ENCODE results near the gene BPNT1.
"Not testable (repeated sequence)": the region's sequence is repeated elsewhere in the genome, so short reads cannot be mapped to it uniquely, and the experiment has no call there.

Gene BPNT1

GRCh38 chr1:220084460-220084859, 5.1 kb downstream of the BPNT1 start:
- DNase-seq (ENCODE audit: low read depth in 4 of 4, low spot score in 1 of 4) = no peak

GRCh38 chr1:220077887-220078286, 11.7 kb downstream of the BPNT1 start:
- no peak for DNase-seq (ENCODE audit: low read depth in 4 of 4, low spot score in 1 of 4)

GRCh38 chr1:220076861-220077762, 12.5 kb downstream of the BPNT1 start:
- DNase-seq (ENCODE audit: low read depth in 4 of 4, low spot score in 1 of 4) = no peak

DNA sequence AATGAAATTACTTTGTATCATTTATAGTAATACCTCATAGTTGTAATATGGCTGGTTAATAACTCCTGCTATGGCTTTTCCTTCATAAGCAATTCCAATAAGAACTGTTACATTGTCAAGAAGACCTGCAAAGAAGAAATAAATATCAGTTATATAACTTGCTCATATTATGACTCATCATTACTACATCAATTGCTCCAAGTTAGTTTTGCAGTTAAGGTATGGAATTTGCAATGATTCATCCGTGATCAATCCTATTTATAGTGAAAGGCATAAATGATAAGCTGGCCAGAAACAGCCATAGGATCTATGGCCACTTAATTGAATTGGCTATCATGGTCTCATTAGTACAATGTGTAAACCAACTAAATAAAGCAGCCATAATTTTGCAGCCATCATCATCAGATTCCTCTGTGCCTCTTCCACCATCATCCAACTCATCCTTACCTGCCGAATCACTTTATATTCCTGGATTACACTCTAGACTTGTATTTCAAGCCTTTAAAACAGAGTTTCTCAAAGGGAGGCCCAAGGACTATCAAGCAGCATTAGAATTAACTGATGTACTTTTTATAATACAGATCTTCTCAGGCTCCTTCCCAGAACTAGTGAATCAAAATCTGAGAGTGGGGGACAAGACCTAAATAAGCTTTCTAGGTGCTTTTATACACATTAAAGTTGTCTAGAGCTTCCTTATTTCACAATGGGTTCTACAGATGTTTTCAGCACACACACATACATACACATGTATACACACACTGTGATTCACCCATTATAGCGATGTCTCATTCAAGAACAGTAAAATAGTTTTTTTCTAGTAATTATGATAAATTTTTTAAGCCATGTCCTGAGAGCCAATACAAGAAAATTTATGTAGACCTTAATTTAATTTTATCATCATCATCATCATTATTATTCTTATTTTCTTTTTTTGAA, 22.1 kb downstream of the BPNT1 start:
- no peak for DNase-seq (ENCODE audit: low read depth in 4 of 4, low spot score in 1 of 4)

- no peak for DNase-seq (ENCODE audit: low read depth in 4 of 4, low spot score in 1 of 4)
Observed at GRCh38 chr1:220062629-220063028, 27.0 kb downstream of the BPNT1 start.

DNA sequence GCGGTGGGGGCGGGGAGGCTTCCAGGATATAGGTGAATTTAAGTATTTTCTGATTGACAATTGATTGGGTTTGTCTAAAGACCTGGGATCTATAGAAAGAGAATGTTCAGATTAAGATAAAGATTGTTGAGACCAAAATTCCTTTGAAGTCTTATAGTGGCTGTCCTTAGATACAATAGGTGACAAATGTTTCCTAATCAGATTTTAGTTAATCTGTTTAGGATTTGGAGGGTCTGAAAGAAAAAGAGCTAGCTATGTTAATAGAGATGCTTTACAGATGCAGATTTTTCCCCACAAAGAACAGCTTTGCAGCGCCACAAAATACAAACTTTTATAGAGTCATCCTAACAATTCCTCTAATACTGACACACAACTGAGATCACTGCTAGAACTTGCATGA, 28.7 kb downstream of the BPNT1 start:
- no peak for DNase-seq (ENCODE audit: low read depth in 4 of 4, low spot score in 1 of 4)

- no peak for DNase-seq (ENCODE audit: low read depth in 4 of 4, low spot score in 1 of 4)
Observed at GRCh38 chr1:220056374-220056773, 33.2 kb downstream of the BPNT1 start.

GRCh38 chr1:220046052-220046930, 43.3 kb downstream of the BPNT1 start, which contains the start of gene EPRS1:
TSS of gene EPRS1 (minus strand) at chr1:220046505. CDS start at chr1:220046388, 117 bp downstream.
- DNase-seq (ENCODE audit: low read depth in 4 of 4, low spot score in 1 of 4) = peak; percentile 71 to 88 (median 83)

DNA sequence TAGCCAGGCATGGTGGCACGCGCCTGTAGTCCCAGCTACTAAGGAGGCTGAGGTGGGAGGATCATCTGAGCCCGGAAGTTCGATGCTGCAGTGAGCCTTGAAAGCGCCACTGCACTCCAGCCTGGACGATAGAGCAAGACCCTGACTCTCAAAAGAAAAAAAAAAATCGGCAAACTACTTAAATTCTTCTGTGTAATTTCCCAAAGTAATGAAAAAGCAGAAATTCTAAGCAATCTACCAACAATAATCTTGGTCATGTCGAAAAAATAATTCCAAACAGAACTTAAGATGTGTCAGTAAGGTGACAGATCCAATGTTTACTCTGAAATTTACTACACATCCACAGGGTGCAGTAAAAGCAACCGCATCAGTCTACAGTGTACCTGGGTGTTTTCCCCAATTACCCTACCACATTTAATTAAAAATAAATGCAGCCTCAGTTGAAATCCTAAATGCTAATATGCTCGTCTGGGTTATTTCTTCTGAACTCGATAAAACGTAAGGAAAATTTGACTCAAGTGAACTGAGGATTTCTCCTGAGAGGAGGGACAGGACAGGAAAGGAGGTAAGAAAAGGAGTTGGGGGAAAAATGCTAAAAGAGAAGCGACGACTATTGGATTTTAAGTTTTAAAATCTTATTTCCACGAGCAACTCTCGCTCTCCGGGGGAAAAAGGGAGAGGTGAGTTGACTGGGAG, 44.1 kb downstream of the BPNT1 start:
- no peak for DNase-seq (ENCODE audit: low read depth in 4 of 4, low spot score in 1 of 4)

DNA sequence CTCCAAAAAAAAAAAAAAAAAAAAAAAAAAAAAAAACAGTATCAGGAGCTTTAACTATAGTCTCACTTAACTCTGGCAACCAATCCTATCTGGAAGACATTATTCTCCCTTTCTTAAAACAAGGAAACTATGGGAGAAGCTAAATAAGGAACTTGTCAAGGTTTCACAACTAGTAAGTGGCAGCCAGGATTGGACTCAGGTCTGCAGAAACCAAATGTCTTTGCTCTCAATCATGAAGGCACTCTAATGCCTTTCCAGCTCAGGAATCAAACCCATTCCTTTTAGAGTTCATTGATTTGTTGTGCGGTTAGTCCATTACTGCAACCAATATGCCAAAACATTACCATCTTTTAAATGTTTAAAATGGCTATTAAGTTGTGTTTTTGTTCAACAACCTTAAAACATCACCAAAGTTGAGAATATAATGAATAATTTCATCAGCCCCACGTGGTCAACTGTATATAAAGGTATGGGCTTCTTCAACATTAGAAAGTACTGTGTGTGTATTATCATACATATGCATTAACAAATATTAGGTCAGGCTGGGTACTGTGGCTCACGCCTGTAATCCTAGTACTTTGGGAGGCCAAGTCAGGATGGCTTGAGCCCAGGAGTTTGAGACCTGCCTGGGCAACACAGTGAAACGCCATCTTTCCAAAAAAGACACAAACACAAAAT, 44.8 kb downstream of the BPNT1 start:
- DNase-seq (ENCODE audit: low read depth in 4 of 4, low spot score in 1 of 4) = no peak

DNA sequence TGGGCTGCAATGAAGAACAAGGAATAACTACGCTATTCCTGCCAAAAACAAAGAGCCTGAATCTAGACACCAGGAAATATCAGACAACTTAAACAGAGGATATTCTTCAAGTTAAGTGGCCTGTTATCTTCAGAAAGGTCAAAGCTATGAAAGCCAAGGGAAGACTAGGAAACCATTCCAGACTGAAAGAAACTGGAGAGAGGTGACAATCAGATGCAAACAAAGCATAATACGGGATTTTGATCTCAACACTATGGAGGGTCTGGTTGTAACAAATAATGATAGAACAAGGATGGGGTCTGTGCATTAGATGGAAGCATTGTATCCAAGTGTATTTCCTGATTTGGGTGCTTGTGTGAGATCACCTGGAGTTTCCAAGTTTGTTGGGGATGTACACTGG, 45.9 kb downstream of the BPNT1 start:
- DNase-seq (ENCODE audit: low read depth in 4 of 4, low spot score in 1 of 4) = no peak

DNA sequence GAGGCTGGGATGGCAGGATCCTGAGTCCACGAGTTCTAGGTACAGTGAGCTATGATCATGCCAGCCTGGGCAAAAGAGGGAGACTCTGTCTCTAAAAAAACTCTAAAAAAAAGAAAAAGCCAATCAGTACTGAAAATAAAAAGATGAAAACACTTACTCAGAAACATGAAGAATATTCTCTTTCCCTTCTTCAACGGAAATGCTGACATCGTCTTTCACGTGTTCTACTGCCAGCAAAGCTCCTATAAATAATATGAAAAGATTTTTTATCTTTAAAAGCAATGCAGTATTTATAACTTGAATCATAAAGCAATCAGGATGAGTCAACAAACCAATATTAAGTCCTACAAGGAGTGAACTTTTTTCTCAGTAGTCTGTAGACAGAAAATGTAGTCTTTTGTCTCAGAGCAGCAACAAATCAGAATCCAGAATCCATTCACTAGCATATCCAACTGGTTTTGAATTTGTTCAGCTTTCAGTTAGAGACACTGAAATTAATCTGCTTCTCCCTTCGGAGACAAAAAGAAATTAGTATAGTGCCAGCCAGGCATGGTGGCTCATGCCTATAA, 49.5 kb downstream of the BPNT1 start:
- no peak for DNase-seq (ENCODE audit: low read depth in 4 of 4, low spot score in 1 of 4)

- no peak for DNase-seq (ENCODE audit: low read depth in 4 of 4, low spot score in 1 of 4)
Observed at GRCh38 chr1:220038640-220039039, 50.9 kb downstream of the BPNT1 start.

DNA sequence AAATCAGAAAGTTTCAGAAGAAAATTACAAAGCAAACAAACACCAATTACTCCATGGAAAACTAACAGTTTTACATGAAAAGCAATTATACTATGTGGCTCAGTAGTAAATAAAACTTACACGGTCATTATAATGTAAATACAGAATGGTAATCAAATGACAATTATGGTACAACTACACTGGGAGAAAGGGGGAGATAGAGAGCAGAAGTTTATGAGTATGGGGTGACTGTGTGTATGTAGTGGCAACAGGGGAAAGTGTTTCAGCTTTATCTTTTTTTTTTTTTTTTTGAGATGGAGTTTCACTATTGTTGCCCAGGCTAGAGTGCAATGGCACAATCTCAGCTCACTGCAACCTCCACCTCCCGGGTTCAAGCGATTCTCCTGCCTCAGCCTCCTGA, 51.8 kb downstream of the BPNT1 start:
- not testable (repeated sequence) for DNase-seq (ENCODE audit: low read depth in 4 of 4, low spot score in 1 of 4)

GRCh38 chr1:220032911-220033310, 56.7 kb downstream of the BPNT1 start:
- no peak for DNase-seq (ENCODE audit: low read depth in 4 of 4, low spot score in 1 of 4)

DNA sequence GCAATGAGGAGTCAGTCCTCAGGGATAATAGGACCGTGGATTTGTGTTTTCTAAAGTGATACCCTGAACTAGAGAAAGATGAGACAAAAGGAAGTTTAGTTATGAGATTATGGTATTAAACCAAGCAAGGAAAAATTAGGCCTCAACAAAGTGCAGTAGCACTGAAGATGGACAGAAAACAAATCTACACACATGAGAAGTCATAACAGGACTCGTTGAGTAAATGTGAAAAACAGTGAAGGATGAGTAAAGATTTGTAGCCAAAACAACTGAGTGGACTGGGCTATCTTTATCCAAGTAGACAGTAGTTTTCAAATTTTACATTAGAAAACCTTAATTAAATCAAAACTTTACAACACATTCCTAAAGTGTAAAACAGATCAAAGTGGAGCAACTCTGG, 58.3 kb downstream of the BPNT1 start:
- no peak for DNase-seq (ENCODE audit: low read depth in 4 of 4, low spot score in 1 of 4)

GRCh38 chr1:220028346-220028895, 61.2 kb downstream of the BPNT1 start:
- no peak for DNase-seq (ENCODE audit: low read depth in 4 of 4, low spot score in 1 of 4)

- no peak for DNase-seq (ENCODE audit: low read depth in 4 of 4, low spot score in 1 of 4)
Observed at GRCh38 chr1:220019071-220019470, 70.5 kb downstream of the BPNT1 start.

DNA sequence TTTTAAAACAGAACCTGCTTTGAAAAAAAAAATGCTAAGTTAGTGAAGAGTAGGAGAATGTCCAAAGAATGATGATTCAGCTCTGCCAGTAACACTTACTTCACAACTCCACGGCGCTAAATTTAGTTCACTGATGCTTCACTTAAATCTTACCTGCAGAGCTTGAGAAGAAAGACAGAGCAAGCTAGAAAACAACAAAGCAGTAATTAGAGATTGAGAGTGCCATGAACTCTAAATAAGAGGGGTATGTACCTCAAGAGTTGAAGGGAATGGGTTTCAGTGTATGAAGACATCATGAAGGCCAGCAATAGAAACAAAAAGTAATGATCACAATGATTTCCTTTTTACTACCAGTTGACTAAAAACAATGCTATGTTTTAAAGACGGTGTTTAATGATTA, 76.1 kb downstream of the BPNT1 start:
- no peak for DNase-seq (ENCODE audit: low read depth in 4 of 4, low spot score in 1 of 4)

Measured in stimulated activated CD4-positive, alpha-beta T cell treated with anti-CD3 and anti-CD28 coated beads, Interleukin-1b, Interleukin-23, amount 100 ng/mL, for 24 hours (primary cell).